Upper lobe of left lung (tissue), 4 donors: ENCODE results near the gene POU2AF3.

ENCODE experiments used
- POLR2A ChIP-seq, 4 donors: fragments of 450-650 bp; IDR thresholded peaks; one replicate each; pipeline ENCODE4 v1.5.1; 2016 to 2017; ENCODE audit warnings: antibody characterized with exemption in 4 of 4, mild to moderate bottlenecking in 2 of 4
- POLR2AphosphoS5 ChIP-seq, 2 donors: sonication (generic); formaldehyde crosslinking; IDR thresholded peaks; one replicate each; pipeline ENCODE4 v1.5.1; 2017; ENCODE audit warnings: antibody characterized with exemption in 2 of 2
- TF ChIP-seq, protein P1 (sequence below), 6 experiments: fragments of 450-650 bp in 4 of 6; fragments of 200-600 bp in 2 of 6; sonication (generic) in 2 of 6; IDR thresholded peaks; one replicate each; pipeline ENCODE4 v1.5.1; 2016 to 2019; ENCODE audit warnings: antibody characterized with exemption in 6 of 6

DNA sequence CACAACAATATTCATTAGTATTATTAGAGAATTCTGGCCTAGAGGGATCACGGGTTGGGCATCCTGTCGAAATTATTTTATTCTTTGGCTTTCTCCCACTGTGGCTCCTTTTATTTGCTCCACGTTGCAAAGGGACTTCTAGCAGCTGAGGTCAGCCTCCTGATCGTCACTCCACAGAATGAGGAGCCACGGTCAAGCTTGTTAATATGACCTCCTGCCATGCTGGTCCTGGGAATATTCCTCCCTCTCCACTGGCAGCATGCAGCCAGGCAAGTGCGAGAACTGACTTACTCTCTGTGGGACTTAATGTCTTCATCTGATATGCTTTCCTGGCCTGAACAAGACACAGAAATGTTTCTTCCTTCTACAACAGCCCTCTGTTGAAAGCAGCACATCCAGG lies 20.9 kb downstream of the POU2AF3 start:
- TF ChIP-seq POLR2AphosphoS5 (IDR thresholded peaks at IDR 0.05) = no peak
- TF ChIP-seq, protein P1, sequence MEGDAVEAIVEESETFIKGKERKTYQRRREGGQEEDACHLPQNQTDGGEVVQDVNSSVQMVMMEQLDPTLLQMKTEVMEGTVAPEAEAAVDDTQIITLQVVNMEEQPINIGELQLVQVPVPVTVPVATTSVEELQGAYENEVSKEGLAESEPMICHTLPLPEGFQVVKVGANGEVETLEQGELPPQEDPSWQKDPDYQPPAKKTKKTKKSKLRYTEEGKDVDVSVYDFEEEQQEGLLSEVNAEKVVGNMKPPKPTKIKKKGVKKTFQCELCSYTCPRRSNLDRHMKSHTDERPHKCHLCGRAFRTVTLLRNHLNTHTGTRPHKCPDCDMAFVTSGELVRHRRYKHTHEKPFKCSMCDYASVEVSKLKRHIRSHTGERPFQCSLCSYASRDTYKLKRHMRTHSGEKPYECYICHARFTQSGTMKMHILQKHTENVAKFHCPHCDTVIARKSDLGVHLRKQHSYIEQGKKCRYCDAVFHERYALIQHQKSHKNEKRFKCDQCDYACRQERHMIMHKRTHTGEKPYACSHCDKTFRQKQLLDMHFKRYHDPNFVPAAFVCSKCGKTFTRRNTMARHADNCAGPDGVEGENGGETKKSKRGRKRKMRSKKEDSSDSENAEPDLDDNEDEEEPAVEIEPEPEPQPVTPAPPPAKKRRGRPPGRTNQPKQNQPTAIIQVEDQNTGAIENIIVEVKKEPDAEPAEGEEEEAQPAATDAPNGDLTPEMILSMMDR (IDR thresholded peaks at IDR 0.05) = no peak
- no peak for TF ChIP-seq POLR2A (IDR thresholded peaks at IDR 0.05)
